GM18502 (cell line): ENCODE results near the gene TNNC1.

Experiments used
- ATAC-seq: cut with Tn5 transposase; IDR thresholded peaks from one replicate; pipeline ENCODE4 v1.9.1; 2021; ENCODE audit warnings: mild to moderate bottlenecking; ENCODE audit not compliant: unreplicated experiment, poor library complexity

Gene TNNC1

DNA sequence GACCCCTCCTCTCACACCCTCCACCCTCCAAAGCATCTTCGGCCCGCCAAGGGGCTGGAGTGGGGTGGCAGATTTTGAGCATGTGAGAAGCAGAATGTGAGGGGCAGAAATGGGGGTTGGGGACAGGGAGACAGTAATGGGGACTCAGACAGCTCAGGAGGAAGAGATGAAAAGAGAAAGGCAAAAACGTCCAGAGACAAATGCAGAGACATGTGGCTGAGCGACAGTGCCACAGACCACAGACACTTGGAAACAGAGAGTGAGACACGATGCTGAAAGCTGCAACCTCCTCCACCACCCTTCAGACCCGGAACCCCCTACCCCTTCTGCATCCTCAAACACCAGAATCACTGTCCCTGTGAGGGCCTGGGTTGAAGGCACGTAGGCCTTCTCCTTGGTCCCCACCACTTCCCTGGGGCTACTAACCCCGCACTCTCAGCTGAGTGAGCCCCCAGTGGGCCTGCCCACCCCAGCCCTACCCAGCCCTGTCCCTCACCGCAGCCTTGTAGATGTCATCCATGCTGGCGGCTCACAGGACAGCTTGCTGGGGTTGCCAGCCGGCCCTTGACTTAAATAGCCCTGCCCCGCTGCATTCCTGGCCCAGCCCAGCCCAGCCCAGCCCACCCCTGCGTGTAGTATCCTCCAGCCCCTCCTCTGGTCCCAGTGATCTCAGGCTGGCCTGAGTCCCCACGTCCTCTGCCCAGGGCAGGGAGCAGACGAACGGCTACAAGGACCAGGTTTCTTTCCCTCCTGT lies at the start of gene TNNC1:
TNNC1 (minus strand) TSS at position 546 of the 754 bp plus-strand sequence; CDS start at position 520, 26 bp downstream.
- ATAC-seq, result no peak

DNA sequence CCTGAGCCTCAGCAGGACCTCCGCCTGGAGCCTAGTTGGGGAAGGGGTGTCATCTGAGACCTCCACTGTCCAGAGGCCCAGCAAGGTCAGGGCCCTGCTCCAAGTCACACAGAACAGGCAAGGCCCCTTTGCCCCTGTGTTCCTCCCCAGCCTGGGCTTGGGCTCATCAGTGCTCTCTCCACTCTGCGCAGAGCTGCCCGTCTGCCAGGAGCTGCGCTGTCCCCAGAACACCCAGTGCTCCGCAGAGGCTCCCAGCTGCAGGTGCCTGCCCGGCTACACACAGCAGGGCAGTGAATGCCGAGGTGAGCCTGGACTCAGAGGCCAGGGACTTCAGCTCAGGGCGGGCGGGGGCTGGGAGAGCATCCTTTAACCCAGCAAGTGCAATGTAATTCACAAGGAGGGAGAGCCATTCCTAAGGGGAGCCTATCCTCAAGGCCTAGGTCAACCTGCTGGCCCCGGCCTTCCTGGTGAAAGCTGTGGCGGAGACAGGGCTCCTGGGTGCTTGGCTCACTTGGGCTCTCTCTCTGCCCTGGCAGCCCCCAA lies 49.0 kb upstream of the TNNC1 start:
- no peak for ATAC-seq

DNA sequence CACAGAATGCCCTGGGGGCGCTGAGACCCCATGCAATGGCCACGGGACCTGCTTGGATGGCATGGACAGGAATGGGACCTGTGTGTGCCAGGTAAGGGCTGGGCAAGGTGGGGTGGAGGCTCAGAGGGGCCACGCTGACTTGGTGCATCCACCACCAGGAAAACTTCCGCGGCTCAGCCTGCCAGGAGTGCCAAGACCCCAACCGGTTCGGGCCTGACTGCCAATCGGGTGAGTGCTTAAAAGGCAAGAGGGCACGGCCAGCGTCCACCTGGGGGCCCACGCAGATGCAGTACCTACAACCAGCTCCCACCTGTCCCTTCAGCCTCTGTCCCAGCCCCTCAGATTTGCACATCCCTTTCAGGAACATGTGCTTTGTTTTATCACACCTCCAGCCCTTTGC lies 48.2 kb upstream of the TNNC1 start:
- no peak for ATAC-seq

DNA sequence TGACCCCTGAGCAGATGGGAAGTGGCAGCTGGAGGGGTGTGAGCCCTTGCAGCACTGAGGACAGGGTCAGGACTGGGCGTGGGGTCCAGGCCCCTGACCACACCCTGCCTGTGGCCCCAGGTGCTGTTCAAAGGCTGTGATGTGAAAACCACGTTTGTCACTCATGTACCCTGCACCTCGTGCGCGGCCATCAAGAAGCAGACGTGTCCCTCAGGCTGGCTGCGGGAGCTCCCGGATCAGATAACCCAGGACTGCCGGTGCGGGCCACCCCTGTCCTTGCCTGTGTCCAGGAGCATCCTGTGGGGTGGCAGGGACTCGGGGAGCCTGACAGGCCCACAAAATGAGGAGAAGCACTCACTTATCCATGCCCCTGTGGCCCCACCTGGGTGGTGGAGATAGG lies 47.2 kb upstream of the TNNC1 start:
- ATAC-seq, result no peak

GRCh38 chr3:52498137-52499054 lies 44.6 kb upstream of the TNNC1 start:
- no peak for ATAC-seq

DNA sequence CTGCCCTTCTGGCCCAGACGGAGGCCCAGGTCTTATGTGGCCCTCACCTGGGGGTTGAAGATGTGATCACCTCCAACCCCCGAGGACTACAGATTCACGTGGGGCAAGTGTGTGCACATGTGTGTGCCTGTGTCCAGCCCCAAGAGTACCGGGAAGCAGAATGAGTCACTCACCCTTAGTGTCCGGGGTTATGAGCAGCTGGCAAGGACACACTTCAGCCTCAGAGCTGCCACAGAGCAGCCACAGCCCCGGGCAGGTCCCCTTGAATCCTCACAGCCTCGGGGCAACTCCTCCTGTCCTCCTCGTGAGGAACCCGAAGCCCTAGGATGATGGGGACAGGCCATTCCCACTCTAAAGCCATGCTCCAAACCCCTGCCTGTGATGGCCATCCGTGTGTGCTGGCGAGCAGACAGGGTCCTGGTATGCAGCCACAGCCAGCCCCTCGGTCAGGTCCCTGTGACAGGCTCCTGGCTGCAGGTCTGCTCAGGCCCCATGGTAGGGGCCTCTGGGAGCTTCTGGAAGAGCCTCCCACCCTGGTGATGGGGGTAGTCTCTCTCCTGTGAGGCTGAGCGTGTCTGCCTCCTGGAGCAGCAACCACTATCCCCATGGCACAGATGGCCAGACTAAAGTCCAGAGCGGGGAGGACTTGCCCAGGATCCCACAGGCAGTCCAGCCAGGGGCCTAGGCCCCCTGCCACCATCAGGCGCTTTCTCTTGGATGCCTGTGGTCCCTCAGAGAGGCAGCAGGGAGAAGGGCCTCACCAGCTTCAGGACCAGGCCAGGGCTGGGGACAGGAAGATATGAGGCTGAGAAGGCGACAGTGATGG lies 42.1 kb upstream of the TNNC1 start:
- no peak for ATAC-seq

- no peak for ATAC-seq
Observed at GRCh38 chr3:52494886-52495495, 41.1 kb upstream of the TNNC1 start, which contains the start of gene STAB1. STAB1 (plus strand) TSS chr3:52495338; CDS start chr3:52495414, 76 bp downstream.

DNA sequence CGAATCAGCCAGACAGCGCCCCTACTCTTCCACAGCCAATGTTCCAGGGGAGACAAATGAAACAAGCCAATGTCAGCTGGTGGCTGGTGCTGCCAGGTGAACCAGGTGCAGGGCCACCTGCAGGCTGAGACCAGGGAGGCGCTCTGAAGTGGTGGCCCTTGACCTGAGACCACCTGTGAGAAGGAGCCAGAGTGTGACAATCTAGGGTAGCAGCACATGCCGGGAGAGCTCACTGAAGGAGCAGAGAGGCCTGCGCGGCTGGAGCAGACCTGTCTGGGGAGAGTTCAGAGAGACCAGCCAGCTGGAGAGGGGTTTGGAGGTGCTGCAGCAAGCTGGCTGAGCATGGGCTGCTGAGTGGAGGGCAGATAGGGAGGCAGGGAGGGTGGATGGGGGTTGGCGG lies 40.6 kb upstream of the TNNC1 start:
- ATAC-seq, result no peak

GRCh38 chr3:52493232-52494017 lies 39.6 kb upstream of the TNNC1 start:
- no peak for ATAC-seq

DNA sequence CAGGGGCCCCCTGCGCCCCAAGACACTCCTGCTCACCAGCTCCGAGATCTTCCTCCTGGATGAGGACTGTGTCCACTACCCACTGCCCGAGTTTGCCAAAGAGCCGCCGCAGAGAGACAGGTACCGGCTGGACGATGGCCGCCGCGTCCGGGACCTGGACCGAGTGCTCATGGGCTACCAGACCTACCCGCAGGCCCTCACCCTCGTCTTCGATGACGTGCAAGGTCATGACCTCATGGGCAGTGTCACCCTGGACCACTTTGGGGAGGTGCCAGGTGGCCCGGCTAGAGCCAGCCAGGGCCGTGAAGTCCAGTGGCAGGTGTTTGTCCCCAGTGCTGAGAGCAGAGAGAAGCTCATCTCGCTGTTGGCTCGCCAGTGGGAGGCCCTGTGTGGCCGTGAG lies 38.2 kb upstream of the TNNC1 start:
- no peak for ATAC-seq

GRCh38 chr3:52490939-52491526 lies 37.2 kb upstream of the TNNC1 start:
- ATAC-seq, result no peak

DNA sequence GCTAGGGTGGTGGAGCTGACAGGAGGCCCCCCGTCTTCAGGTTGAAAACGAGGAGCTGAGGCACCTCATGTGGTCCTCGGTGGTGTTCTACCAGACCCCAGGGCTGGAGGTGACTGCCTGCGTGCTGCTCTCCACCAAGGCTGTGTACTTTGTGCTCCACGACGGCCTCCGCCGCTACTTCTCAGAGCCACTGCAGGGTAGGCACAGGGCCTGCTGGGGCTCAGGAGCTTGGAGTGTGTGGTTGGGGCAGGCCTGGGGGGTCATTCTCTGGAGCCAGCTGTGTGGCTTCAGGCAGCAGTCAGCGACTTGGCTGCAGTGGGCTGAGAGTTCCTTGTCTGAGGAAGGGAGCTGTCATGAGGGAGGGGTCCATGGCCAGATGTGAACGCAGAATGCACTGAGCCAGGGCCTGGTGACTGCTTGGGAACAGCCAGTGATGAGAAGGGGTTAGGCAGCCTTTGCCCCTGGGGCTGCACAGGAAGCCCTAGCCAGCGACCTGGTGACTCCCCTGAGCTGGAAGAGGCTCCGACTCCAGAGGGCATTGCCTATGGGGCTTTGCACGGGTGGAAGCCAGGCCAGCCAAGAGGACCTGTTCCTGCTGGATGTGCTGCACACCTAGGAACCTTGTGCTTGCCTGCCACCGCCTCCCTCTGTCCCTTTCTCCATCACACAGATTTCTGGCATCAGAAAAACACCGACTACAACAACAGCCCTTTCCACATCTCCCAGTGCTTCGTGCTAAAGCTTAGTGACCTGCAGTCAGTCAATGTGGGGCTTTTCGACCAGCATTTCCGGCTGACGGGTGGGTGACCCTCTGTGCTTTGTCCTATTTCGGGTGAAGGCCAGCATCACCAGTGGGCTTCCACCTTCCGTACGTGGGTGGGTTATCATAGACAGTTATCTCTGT lies 36.4 kb upstream of the TNNC1 start:
- no peak for ATAC-seq

DNA sequence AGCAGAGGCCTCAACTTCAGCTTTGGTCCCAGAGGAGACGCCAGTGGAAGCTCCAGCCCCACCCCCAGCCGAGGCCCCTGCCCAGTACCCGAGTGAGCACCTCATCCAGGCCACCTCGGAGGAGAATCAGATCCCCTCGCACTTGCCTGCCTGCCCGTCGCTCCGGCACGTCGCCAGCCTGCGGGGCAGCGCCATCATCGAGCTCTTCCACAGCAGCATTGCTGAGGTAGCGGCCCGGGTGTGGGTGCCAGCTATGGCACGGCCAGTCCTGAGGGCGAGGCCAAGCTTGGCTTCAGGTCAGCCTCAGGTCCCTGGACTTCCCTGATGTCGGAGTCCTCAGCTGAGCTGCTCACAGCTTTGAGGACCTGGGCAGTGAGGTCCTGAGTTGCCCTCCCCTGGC lies 35.6 kb upstream of the TNNC1 start:
- ATAC-seq, result no peak

DNA sequence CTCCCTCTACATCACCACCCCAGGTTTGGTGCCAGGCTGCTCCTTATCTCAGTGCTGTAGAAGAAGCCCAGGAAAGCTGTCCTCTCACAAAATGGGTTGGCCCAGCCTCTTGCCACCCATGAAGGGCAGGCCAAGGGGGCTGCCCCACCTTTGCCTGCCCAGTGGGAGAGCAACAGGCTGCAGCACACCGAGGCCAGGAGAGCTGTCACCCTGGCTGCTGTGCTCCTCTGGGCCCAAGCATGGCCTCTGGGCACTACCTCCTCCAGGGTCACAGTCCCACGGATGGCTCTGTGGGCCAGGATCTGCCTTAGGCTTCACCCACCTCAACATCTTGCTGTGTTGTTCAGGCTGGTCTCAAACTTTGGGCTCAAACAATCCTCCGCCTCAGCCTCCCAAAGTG lies 34.9 kb upstream of the TNNC1 start:
- no peak for ATAC-seq

DNA sequence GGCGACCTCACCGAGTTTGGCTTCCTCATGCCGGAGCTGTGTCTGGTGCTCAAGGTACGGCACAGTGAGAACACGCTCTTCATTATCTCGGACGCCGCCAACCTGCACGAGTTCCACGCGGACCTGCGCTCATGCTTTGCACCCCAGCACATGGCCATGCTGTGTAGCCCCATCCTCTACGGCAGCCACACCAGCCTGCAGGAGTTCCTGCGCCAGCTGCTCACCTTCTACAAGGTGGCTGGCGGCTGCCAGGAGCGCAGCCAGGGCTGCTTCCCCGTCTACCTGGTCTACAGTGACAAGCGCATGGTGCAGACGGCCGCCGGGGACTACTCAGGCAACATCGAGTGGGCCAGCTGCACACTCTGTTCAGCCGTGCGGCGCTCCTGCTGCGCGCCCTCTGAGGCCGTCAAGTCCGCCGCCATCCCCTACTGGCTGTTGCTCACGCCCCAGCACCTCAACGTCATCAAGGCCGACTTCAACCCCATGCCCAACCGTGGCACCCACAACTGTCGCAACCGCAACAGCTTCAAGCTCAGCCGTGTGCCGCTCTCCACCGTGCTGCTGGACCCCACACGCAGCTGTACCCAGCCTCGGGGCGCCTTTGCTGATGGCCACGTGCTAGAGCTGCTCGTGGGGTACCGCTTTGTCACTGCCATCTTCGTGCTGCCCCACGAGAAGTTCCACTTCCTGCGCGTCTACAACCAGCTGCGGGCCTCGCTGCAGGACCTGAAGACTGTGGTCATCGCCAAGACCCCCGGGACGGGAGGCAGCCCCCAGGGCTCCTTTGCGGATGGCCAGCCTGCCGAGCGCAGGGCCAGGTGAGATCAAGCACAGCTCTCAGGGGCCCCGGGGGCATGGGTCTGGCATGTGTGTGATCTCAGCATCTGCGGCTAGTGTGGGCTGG lies 34.2 kb upstream of the TNNC1 start:
- ATAC-seq, result no peak

DNA sequence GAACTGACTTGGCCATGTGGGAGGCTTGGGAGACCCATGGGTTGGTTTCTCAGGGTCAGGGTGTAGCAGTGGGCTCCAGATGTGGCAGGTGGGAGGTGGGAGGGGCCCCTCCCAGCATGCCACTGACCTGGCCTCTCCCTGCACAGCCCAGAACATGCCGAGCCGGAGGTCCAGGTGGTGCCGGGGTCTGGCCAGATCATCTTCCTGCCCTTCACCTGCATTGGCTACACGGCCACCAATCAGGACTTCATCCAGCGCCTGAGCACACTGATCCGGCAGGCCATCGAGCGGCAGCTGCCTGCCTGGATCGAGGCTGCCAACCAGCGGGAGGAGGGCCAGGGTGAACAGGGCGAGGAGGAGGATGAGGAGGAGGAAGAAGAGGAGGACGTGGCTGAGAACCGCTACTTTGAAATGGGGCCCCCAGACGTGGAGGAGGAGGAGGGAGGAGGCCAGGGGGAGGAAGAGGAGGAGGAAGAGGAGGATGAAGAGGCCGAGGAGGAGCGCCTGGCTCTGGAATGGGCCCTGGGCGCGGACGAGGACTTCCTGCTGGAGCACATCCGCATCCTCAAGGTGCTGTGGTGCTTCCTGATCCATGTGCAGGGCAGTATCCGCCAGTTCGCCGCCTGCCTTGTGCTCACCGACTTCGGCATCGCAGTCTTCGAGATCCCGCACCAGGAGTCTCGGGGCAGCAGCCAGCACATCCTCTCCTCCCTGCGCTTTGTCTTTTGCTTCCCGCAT lies 33.4 kb upstream of the TNNC1 start:
- no peak for ATAC-seq
